Thoracic aorta (tissue), 2 donors: ENCODE measurements around the gene S100A10. TPM values are rescaled to one million over a fixed set of nuclear protein-coding genes. Genes with fewer than 3 reads are reported as not detected.

ENCODE experiments used
- ATAC-seq: fragments of 150-250 bp; one replicate; pipeline ENCODE4 v1.8.0; 2017; ENCODE audit warnings: low read depth; ENCODE audit not compliant: insufficient number of reproducible peaks, low FRiP score
- DNase-seq: peaks from one replicate; pipeline ENCODE4 v3.0.0-alpha.2; 2020; ENCODE audit warnings: low spot score
- H3K27ac ChIP-seq, 2 donors: fragments of 200-600 bp; sonication (generic); 1 replicate in 1 of 2; 2 replicates in 1 of 2; pipeline ENCODE4 v1.5.1; 2016; ENCODE audit warnings: mild to moderate bottlenecking in 2 of 2, moderate library complexity in 2 of 2
- H3K27me3 ChIP-seq: fragments of 200-600 bp; sonication (generic); replicated peaks from 2 replicates; pipeline ENCODE4 v1.6.0; 2016; ENCODE audit warnings: mild to moderate bottlenecking; ENCODE audit not compliant: insufficient read depth
- H3K36me3 ChIP-seq: fragments of 200-600 bp; sonication (generic); one replicate; pipeline ENCODE4 v1.5.1; 2016
- H3K4me1 ChIP-seq, 2 donors: fragments of 200-600 bp; sonication (generic); 1 replicate in 1 of 2; 2 replicates in 1 of 2; pipeline versions ENCODE4 v1.5.1 to v1.6.0; 2016; ENCODE audit warnings: low read depth in 2 of 2, mild to moderate bottlenecking in 1 of 2; ENCODE audit not compliant: control insufficient read depth in 1 of 2
- H3K4me3 ChIP-seq: fragments of 200-600 bp; sonication (generic); 2 replicates; pipeline ENCODE4 v1.5.1; 2016; ENCODE audit warnings: mild to moderate bottlenecking
- H3K9me3 ChIP-seq: fragments of 200-600 bp; sonication (generic); 2 replicates; pipeline ENCODE4 v1.5.1; 2016
- CTCF ChIP-seq: fragments of 200-600 bp; sonication (generic); IDR thresholded peaks from one replicate; pipeline ENCODE4 v1.5.1; 2019; ENCODE audit warnings: antibody characterized with exemption
- total RNA-seq, 2 donors: library from RNA; depleted of rRNA; stranded (reverse); fragments of >200 nt; gene quantifications; one replicate each; pipeline versions ENCODE4 v1.1.0 to v1.2.3, GENCODE V29; 2016

The S100A10 gene
- total RNA-seq, 2 donors from 2014 or later = 47.0 to 107 TPM

- Histone ChIP-seq H3K9me3 (no peaks in the 10 kb centered on the region), H3K27me3 (no peaks in the 10 kb centered on the region), H3K4me1 (peaks cover 10 to 40% of the 10 kb centered on the region in 2 donors), H3K4me3 (no peak overlapping the region), H3K27ac (peak overlapping the region; percentile 17 to 57), H3K36me3 (no peaks in the 10 kb centered on the region)
- ATAC-seq (no peak), DNase-seq (no peak)
- no peak for TF ChIP-seq CTCF
Measured at GRCh38 chr1:151944126-151944856, 49.4 kb downstream of the S100A10 start.

- Histone ChIP-seq H3K4me3 (no peak overlapping the region), H3K4me1 (peaks cover 10 to 40% of the 10 kb centered on the region in 2 donors), H3K9me3 (no peaks in the 10 kb centered on the region), H3K27me3 (no peaks in the 10 kb centered on the region), H3K36me3 (no peaks in the 10 kb centered on the region), H3K27ac (no peak overlapping the region)
- TF ChIP-seq CTCF = no peak
- DNase-seq = no peak
- no peak for ATAC-seq
Measured at GRCh38 chr1:151943591-151943990, 50.1 kb downstream of the S100A10 start.

GRCh38 chr1:151942882-151943281, 50.8 kb downstream of the S100A10 start:
- ATAC-seq (no peak), DNase-seq (no peak)
- no peak for TF ChIP-seq CTCF
- Histone ChIP-seq H3K36me3 (no peaks in the 10 kb centered on the region), H3K9me3 (no peaks in the 10 kb centered on the region), H3K4me3 (no peak overlapping the region), H3K4me1 (peaks cover 10 to 40% of the 10 kb centered on the region in 2 donors), H3K27me3 (no peaks in the 10 kb centered on the region), H3K27ac (no peak overlapping the region)

GRCh38 chr1:151940541-151940940, 53.1 kb downstream of the S100A10 start:
- DNase-seq (no peak), ATAC-seq (no peak)
- no peak overlapping the region for H3K27ac ChIP-seq
- TF ChIP-seq CTCF = no peak
- H3K4me3 ChIP-seq = no peak overlapping the region
- no peaks in the 10 kb centered on the region for H3K9me3 ChIP-seq
- no peaks in the 10 kb centered on the region for H3K36me3 ChIP-seq
- peaks cover 9 to 32% of the 10 kb centered on the region in 2 donors for H3K4me1 ChIP-seq
- no peaks in the 10 kb centered on the region for H3K27me3 ChIP-seq

- no peak overlapping the region for H3K4me3 ChIP-seq
- ATAC-seq (no peak), DNase-seq (no peak)
- no peaks in the 10 kb centered on the region for H3K36me3 ChIP-seq
- TF ChIP-seq CTCF = no peak
- no peak overlapping the region for H3K27ac ChIP-seq
- no peaks in the 10 kb centered on the region for H3K27me3 ChIP-seq
- no peaks in the 10 kb centered on the region for H3K9me3 ChIP-seq
- H3K4me1 ChIP-seq = peaks cover 4 to 24% of the 10 kb centered on the region in 2 donors
Measured at GRCh38 chr1:151939779-151940178, 53.9 kb downstream of the S100A10 start.
